Lower lobe of right lung (tissue), 2 donors: ENCODE data around the gene PPFIA4. TPM values are rescaled to one million over a fixed set of nuclear protein-coding genes. Genes with fewer than 3 reads are reported as not detected.

Experiments used
- ATAC-seq, 2 donors: fragments of 200-7000 bp; cut with Tn5 transposase; one replicate each; pipeline ENCODE4 v1.9.1; 2020 to 2022; ENCODE audit warnings: mild to moderate bottlenecking in 2 of 2, moderate library complexity in 2 of 2
- DNase-seq: peaks from one replicate; pipeline ENCODE4 v3.0.0-alpha.2; 2020
- H3K27ac ChIP-seq: fragments of 200-600 bp; one replicate; pipeline ENCODE4 v1.8.0; 2022
- H3K27me3 ChIP-seq: fragments of 200-600 bp; one replicate; pipeline ENCODE4 v1.8.0; 2022; ENCODE audit warnings: low read depth
- H3K36me3 ChIP-seq: fragments of 200-600 bp; one replicate; pipeline ENCODE4 v1.8.0; 2022; ENCODE audit warnings: mild to moderate bottlenecking
- H3K4me1 ChIP-seq: fragments of 200-600 bp; one replicate; pipeline ENCODE4 v1.8.0; 2022
- H3K4me3 ChIP-seq: fragments of 200-600 bp; one replicate; pipeline ENCODE4 v1.8.0; 2022; ENCODE audit warnings: mild to moderate bottlenecking
- H3K9me3 ChIP-seq: fragments of 200-600 bp; one replicate; pipeline ENCODE4 v1.8.0; 2022
- intact Hi-C: fragments of 100-400 bp; cut with DNase I; formaldehyde crosslinking; loops from one replicate; pipeline ENCODE4 v1.11.0; 2022
- total RNA-seq: library from RNA; stranded (reverse); fragmentation: NEBNext Ultra II Directional; extraction: Animal tissue kit (Norgen Biotek cat#: 25700); gene quantifications from one replicate; pipeline ENCODE4 v1.2.1, GENCODE V29; 2021
- TF ChIP-seq, protein P1 (sequence below): fragments of 200-600 bp; IDR thresholded peaks from one replicate; pipeline ENCODE4 v1.8.0; 2022; ENCODE audit warnings: antibody characterized with exemption, mild to moderate bottlenecking
- donor health status: DM: no; HTN: yes; CAD: no; lungs with severe emphysema.

The PPFIA4 gene
- total RNA-seq, 1 donor from 2014 or later = 1.3 TPM

DNA sequence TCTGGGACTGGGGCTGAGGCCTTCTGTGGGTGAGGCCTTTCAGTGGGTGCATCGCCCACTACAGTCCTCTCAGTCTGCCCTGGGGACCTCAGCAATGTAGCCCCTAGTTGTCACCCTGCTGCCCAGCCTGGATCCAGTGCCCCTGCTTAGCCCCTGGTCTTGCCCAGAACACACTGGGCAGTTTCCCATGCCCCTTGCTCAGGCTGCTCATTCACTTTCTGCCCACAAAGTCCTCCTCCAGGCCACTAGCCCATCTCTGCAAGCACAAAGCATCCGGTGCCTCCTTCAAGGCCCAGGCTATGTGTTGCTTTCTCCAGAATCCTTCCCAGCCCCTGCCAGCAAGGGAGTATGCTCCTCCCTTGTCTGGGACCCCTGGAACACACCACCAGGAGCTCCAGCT, 95.9 kb downstream of the PPFIA4 start:
- no peaks in the 10 kb centered on the region for H3K36me3 ChIP-seq
- TF ChIP-seq, protein P1, sequence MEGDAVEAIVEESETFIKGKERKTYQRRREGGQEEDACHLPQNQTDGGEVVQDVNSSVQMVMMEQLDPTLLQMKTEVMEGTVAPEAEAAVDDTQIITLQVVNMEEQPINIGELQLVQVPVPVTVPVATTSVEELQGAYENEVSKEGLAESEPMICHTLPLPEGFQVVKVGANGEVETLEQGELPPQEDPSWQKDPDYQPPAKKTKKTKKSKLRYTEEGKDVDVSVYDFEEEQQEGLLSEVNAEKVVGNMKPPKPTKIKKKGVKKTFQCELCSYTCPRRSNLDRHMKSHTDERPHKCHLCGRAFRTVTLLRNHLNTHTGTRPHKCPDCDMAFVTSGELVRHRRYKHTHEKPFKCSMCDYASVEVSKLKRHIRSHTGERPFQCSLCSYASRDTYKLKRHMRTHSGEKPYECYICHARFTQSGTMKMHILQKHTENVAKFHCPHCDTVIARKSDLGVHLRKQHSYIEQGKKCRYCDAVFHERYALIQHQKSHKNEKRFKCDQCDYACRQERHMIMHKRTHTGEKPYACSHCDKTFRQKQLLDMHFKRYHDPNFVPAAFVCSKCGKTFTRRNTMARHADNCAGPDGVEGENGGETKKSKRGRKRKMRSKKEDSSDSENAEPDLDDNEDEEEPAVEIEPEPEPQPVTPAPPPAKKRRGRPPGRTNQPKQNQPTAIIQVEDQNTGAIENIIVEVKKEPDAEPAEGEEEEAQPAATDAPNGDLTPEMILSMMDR = no peak
- H3K9me3 ChIP-seq = no peaks in the 10 kb centered on the region
- peaks cover 83% of the 10 kb centered on the region for H3K27me3 ChIP-seq
- H3K4me1 ChIP-seq = peaks cover 19% of the 10 kb centered on the region
- no peak overlapping the region for H3K4me3 ChIP-seq
- intact Hi-C loops = no loop called here
- ATAC-seq = no peak
- no peak for DNase-seq
- no peak overlapping the region for H3K27ac ChIP-seq

DNA sequence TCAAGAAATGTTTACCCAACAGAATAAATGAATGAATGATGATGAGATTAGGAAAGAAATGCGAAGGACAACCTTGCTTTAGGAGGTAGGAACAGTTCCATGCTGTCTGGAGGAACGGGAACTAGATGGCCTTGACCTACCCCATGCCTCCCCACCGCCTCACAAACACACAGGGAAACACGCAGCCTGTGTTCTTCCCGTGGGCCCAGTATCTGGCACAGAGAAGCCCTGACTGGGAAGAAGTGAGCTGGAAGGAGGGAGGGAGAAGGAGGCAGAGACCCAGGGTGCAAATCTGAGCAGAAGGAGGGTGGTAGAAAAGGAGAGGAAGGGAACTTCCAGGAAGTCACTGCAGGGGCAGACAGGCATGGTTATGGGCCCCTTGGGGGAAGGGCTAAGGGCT, 97.7 kb downstream of the PPFIA4 start:
- TF ChIP-seq, protein P1 = no peak
- ATAC-seq (no peak), DNase-seq (no peak)
- no peak overlapping the region for H3K27ac ChIP-seq
- no peaks in the 10 kb centered on the region for H3K9me3 ChIP-seq
- H3K4me3 ChIP-seq = no peak overlapping the region
- H3K36me3 ChIP-seq = no peaks in the 10 kb centered on the region
- H3K27me3 ChIP-seq = peaks cover 81% of the 10 kb centered on the region
- H3K4me1 ChIP-seq = peaks cover 38% of the 10 kb centered on the region
- intact Hi-C loops = no loop called here

DNA sequence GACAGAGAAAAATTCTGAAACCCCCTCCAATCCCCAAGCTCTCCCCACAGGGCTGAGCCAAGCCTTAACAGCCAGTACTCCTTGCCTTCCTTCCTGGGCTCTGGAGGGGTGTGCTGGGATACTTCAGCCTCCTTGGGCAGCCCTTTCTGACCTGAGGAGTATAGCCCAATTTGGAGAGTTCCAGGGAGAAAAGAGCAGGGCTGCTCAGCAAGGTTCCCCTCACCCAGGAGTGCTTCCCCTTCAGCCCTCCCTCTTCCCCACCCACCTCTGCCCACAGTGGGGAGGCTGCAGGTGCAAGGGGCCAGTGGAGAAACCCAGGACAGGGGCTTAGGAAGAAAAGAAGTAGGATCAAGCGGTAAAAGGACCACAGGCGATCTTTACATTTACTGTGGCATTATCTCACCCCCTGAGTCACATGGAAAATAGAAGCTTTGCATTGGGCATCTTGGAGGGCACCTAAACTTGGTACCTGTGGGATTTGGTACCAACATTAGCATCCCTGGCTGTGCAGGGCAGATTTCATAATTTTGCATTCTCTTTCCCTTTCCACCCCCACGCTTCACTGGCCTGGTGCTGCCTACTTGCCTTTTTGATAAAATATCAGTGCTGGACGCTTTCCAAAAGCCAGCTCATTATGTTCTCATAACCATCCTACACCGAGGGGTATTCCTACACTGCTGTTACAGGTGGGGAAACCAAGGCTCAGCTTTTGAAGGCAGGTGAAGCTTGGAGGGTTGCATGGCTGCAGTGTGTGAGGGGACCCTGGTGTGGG, 98.4 kb downstream of the PPFIA4 start:
- TF ChIP-seq, protein P1 = no peak
- Histone ChIP-seq H3K4me1 (peaks cover 45% of the 10 kb centered on the region), H3K9me3 (no peaks in the 10 kb centered on the region), H3K36me3 (no peaks in the 10 kb centered on the region), H3K27ac (no peak overlapping the region), H3K4me3 (no peak overlapping the region), H3K27me3 (peaks cover 75% of the 10 kb centered on the region)
- no peak for DNase-seq
- ATAC-seq = no peak
- intact Hi-C loops = no loop called here

DNA sequence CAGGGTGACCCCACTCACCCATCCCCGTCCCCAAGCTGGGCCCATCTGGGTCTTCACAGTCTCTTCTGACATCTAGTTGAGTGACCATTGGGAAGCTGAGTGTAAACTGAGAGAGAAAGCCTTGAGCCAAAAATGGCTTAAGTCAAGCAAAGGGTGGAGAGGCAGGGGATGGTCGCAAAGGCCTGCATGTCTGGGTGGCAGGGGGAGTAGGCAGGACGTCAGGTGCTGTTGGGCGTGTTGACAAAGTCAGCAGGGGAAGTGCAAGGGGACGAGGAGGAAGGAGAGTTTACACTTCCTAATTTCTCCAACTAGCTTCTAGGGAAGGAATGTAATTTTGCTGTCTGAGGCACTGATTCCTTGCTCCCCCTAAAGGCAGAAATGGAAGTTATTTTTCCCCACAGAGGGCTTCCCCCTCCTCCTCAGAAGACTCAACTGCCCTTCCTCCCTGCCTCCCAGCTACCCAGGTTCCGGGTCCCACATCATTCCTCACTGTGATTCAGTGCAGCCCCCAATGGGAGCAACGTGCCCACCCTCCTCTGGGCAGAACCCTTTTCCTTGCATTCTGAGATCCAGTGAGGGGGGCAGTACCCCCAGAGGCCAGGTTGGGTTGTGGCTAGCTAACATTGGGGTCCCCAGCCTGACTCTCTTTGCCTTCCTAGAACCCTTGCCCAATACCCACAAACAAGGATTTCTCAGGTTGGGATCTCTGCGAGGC, 100.0 kb downstream of the PPFIA4 start:
- Histone ChIP-seq H3K4me3 (no peak overlapping the region), H3K27ac (no peak overlapping the region), H3K4me1 (peaks cover 56% of the 10 kb centered on the region), H3K27me3 (peaks cover 62% of the 10 kb centered on the region), H3K9me3 (no peaks in the 10 kb centered on the region), H3K36me3 (no peaks in the 10 kb centered on the region)
- no peak for DNase-seq
- TF ChIP-seq, protein P1 = peak; percentile 31
- peak in 1 of 2 donors; percentile 22 for ATAC-seq
- intact Hi-C loops = no loop called here

DNA sequence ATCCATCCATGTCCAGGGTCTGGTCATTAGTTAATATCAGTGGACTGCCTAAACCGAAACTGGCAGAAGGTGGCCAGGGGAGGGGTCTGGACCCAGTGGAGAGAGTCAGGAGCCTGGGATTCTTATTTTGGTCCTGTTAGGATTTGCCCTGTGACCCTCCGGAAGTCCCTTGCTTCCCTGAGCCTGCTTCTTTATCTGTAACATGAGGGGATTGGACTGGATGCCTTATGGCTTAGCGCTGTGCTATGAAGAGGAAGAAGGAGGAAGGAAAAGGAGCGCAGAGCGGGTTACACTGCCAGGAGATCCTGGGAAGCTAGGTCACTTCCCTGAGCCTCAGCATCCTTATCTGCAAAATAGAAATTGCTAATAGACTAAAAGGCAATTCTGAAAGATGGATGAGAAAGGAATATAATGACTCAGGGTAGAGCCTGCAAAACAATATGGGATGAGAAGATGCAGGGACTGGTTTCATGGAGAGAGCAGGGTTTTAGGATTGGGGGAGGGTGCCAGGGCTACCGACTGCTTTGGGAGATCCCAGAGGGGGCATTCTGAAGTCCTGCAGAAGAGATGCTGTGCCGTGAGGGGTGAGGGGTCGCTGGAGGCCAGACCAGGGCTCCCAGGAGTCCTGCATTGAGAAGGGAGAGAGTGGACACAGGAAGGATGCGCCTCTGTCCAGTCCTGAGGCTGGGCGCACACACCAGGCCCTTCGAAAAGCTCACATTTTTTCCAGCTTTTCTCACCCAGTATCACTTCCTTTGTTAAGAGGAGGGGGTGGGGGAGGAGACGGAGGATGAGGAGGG, 100.8 kb downstream of the PPFIA4 start:
- Histone ChIP-seq H3K4me1 (peaks cover 56% of the 10 kb centered on the region), H3K9me3 (no peaks in the 10 kb centered on the region), H3K27me3 (peaks cover 65% of the 10 kb centered on the region), H3K27ac (no peak overlapping the region), H3K36me3 (no peaks in the 10 kb centered on the region), H3K4me3 (peak overlapping the region; percentile 52)
- no peak for DNase-seq
- ATAC-seq = peak in 1 of 2 donors; percentile 5
- TF ChIP-seq, protein P1 = no peak
- intact Hi-C loops = no loop called here
